K562 (cell line): ENCODE results near the gene MPND. TPM values are rescaled to one million over a fixed set of nuclear protein-coding genes. Genes with fewer than 3 reads are reported as not detected.
A peak's percentile ranks its signal among the peaks of the same experiment; 100 is the strongest.

Experiments used
- ARID3B ChIP-seq: fragments of 250-450 bp; sonication (Bioruptor Pico); IDR thresholded peaks from 2 replicates; pipeline ENCODE4 v1.4.0; 2020; ENCODE audit warnings: borderline replicate concordance
- BCOR ChIP-seq: fragments of 450-650 bp; IDR thresholded peaks from 2 replicates; pipeline ENCODE4 v1.6.1; 2016
- CBX3 ChIP-seq, 2 experiments: IDR thresholded peaks; 1 replicate in 1 of 2; 2 replicates in 1 of 2; pipeline ENCODE4 v1.6.1; 2012; ENCODE audit warnings: inconsistent platforms in 2 of 2, low read length in 2 of 2, borderline replicate concordance in 1 of 2, control low read depth in 1 of 2
- DMBX1 ChIP-seq: fragments of 250-450 bp; sonication (Bioruptor Pico); IDR thresholded peaks from 2 replicates; pipeline ENCODE4 v1.8.0; 2022; ENCODE audit warnings: inconsistent platforms, mild to moderate bottlenecking, moderate library complexity, borderline replicate concordance
- E2F6 ChIP-seq, 2 experiments: IDR thresholded peaks; 2 replicates each; pipeline ENCODE4 v1.6.1; 2011; ENCODE audit warnings: borderline replicate concordance in 1 of 2, control low read depth in 1 of 2, low read depth in 1 of 2, low read length in 1 of 2, mild to moderate bottlenecking in 1 of 2, mixed read lengths in 1 of 2, moderate library complexity in 1 of 2; ENCODE audit not compliant: insufficient read depth in 1 of 2, insufficient read length in 1 of 2, poor library complexity in 1 of 2, severe bottlenecking in 1 of 2; ENCODE audit errors: extremely low read depth in 1 of 2
- GMEB1 ChIP-seq: fragments of 250-450 bp; sonication (Bioruptor Pico); IDR thresholded peaks from 2 replicates; pipeline ENCODE4 v1.4.0; 2020; ENCODE audit warnings: mild to moderate bottlenecking
- HINFP ChIP-seq: fragments of 450-650 bp; conservative IDR thresholded peaks from 2 replicates; pipeline ENCODE4 v1.6.1; 2016; ENCODE audit warnings: missing genetic modification characterization, low read depth, mild to moderate bottlenecking, control low read depth, missing compliant biosample characterization
- HMGN3 ChIP-seq: IDR thresholded peaks from 2 replicates; pipeline ENCODE4 v1.6.1; 2011; ENCODE audit warnings: borderline replicate concordance, low read depth, mild to moderate bottlenecking, mixed read lengths, low read length; ENCODE audit not compliant: insufficient read length; ENCODE audit errors: extremely low read depth
- IRF9 ChIP-seq: fragments of 450-650 bp; IDR thresholded peaks from 2 replicates; pipeline ENCODE4 v1.6.1; 2016; ENCODE audit warnings: missing biosample characterization, missing genetic modification characterization
- NONO ChIP-seq, 2 experiments: fragments of 200-400 bp in 1 of 2; fragments of 450-650 bp in 1 of 2; formaldehyde crosslinking in 1 of 2; IDR thresholded peaks; 2 replicates each; pipeline ENCODE4 v1.6.1; 2017; ENCODE audit warnings: low read depth in 2 of 2, mild to moderate bottlenecking in 2 of 2, moderate library complexity in 2 of 2, low read length in 1 of 2
- SAP30 ChIP-seq: fragments of 200-600 bp; sonication (generic); IDR thresholded peaks from 2 replicates; pipeline ENCODE4 v1.6.1; 2012; ENCODE audit warnings: borderline replicate concordance, low read depth, mild to moderate bottlenecking, moderate library complexity, low read length, control low read depth, inconsistent platforms; ENCODE audit not compliant: insufficient read depth, poor library complexity, severe bottlenecking
- SREBF2 ChIP-seq: sonication (generic); formaldehyde crosslinking; IDR thresholded peaks from 2 replicates; pipeline ENCODE4 v1.4.0; 2020; ENCODE audit warnings: mild to moderate bottlenecking, missing genetic modification reagents
- TEAD2 ChIP-seq: fragments of 450-650 bp; IDR thresholded peaks from 2 replicates; pipeline ENCODE4 v1.6.1; 2016; ENCODE audit warnings: missing genetic modification characterization, control low read depth, missing compliant biosample characterization
- THRB ChIP-seq: fragments of 450-650 bp; formaldehyde crosslinking; conservative IDR thresholded peaks from 2 replicates; pipeline ENCODE4 v1.4.0; 2022; ENCODE audit warnings: mild to moderate bottlenecking, missing genetic modification characterization
- ZNF445 ChIP-seq: fragments of 250-450 bp; sonication (Bioruptor Pico); IDR thresholded peaks from 2 replicates; pipeline ENCODE4 v1.4.0; 2020; ENCODE audit warnings: low read depth, mild to moderate bottlenecking, moderate library complexity
- ZSCAN29 ChIP-seq: fragments of 450-650 bp; IDR thresholded peaks from 2 replicates; pipeline ENCODE4 v1.6.1; 2017
- polyA plus RNA-seq, 8 experiments: library from polyadenylated mRNA; depleted of rRNA in 4 of 8; stranded (reverse) in 5 of 8; unstranded in 3 of 8; fragments of >200 nt; fragmentation: Nextera tagmentation in 2 of 8; fragmentation: Illumina TruSeq in 1 of 8; extraction: Ambion mirVana in 2 of 8; extraction: Trizol in 1 of 8; gene quantifications; 2 replicates each; pipeline versions ENCODE4 v1.2.1 to v1.2.3, GENCODE V29; 2011 to 2014; ENCODE audit warnings: inconsistent platforms in 1 of 8, missing spikeins in 1 of 8
- total RNA-seq, 7 experiments: library from RNA; depleted of rRNA in 6 of 7; stranded (reverse); fragments of >200 nt in 6 of 7; fragmentation: Illumina TruSeq in 2 of 7; extraction: Trizol in 2 of 7; gene quantifications; 2 replicates each; pipeline versions ENCODE4 v1.2.1 to v1.2.3, GENCODE V29; 2011 to 2021; ENCODE audit warnings: low replicate concordance in 1 of 7

MPND gene
- total and polyA plus RNA-seq, 9 of the 15 experiments (the other 6 are each of a cell fraction or from before 2014, with no cell fraction given): 0.25 to 14.0 (median 3.9) TPM

- TF ChIP-seq THRB (0 out of 2 replicates have a peak, but pooled peaks have one; percentile 61), BCOR (peak; percentile 97), ZNF445 (CRISPR knock-in tag) (no peak), HMGN3 (peak; percentile 63), HINFP (tag) (no peak), CBX3 (IDR thresholded peaks at IDR 0.05; ENCODE audit: borderline replicate concordance in 1 of 2, low read length in 2 of 2) (no peak), GMEB1 (CRISPR knock-in tag) (no peak), E2F6 (IDR thresholded peaks at IDR 0.05; ENCODE audit: borderline replicate concordance in 1 of 2, extremely low read depth in 1 of 2, insufficient read depth in 1 of 2, insufficient read length in 1 of 2, low read depth in 1 of 2, low read length in 1 of 2, poor library complexity in 1 of 2, severe bottlenecking in 1 of 2) (peak in 1 of 2 experiments; percentile 3), IRF9 (tag) (no peak), ZSCAN29 (no peak), NONO (IDR thresholded peaks at IDR 0.05; ENCODE audit: low read depth in 2 of 2, low read length in 1 of 2) (0 out of 4 replicates have a peak, but pooled peaks have one; percentile 12 to 33), ARID3B (0 out of 2 replicates have a peak, but pooled peaks have one; percentile 11), SREBF2 (CRISPR knock-in tag) (no peak), TEAD2 (tag) (no peak), SAP30 (peak; percentile 28), DMBX1 (no peak)
These were observed at the start of gene MPND (continued) for GRCh38 chr19:4343370-4344307.
